CD14-positive monocyte (primary cell): ENCODE results near the gene RHOF. TPM values are rescaled to one million over a fixed set of nuclear protein-coding genes. Genes with fewer than 3 reads are reported as not detected.

Source experiments
- DNase-seq, 3 donors: peaks; one replicate each; pipeline ENCODE4 v3.0.0-alpha.2; 2011 to 2022
- H2AFZ ChIP-seq: 2 replicates; pipeline ENCODE4 v1.6.0; 2012; ENCODE audit warnings: mild to moderate bottlenecking, low read depth, low read length, inconsistent platforms; ENCODE audit not compliant: insufficient read depth, poor library complexity, severe bottlenecking
- H3K27ac ChIP-seq, 2 donors: 1 replicate in 1 of 2; 2 replicates in 1 of 2; pipeline ENCODE4 v1.5.1; 2012 to 2013; ENCODE audit warnings: low read length in 2 of 2, control low read depth in 1 of 2, inconsistent platforms in 1 of 2, low read depth in 1 of 2, mild to moderate bottlenecking in 1 of 2
- H3K27me3 ChIP-seq, 2 donors: one replicate each; pipeline versions ENCODE4 v1.6.0 to v1.6.1; 2011 to 2013; ENCODE audit warnings: low read length in 2 of 2; ENCODE audit not compliant: control insufficient read depth in 2 of 2, insufficient read depth in 2 of 2
- H3K36me3 ChIP-seq, 2 donors: replicated peaks in 1 of 2; 1 replicate in 1 of 2; 2 replicates in 1 of 2; pipeline versions ENCODE4 v1.5.1 to v1.6.1; 2012 to 2013; ENCODE audit warnings: low read length in 2 of 2, control low read depth in 1 of 2, inconsistent platforms in 1 of 2, mild to moderate bottlenecking in 1 of 2; ENCODE audit not compliant: insufficient read depth in 2 of 2, control insufficient read depth in 1 of 2
- H3K4me1 ChIP-seq, 2 donors: 1 replicate in 1 of 2; 2 replicates in 1 of 2; pipeline versions ENCODE4 v1.5.1 to v1.6.1; 2012 to 2013; ENCODE audit warnings: low read length in 2 of 2, control low read depth in 1 of 2, inconsistent platforms in 1 of 2, mild to moderate bottlenecking in 1 of 2, moderate library complexity in 1 of 2; ENCODE audit not compliant: insufficient read depth in 2 of 2, control insufficient read depth in 1 of 2
- H3K4me2 ChIP-seq: replicated peaks from 2 replicates; pipeline ENCODE3; 2012; ENCODE audit warnings: low read length, moderate library complexity, mild to moderate bottlenecking; ENCODE audit not compliant: poor library complexity, severe bottlenecking; ENCODE audit errors: extremely low read depth
- H3K4me3 ChIP-seq, 3 experiments: fragments of 200-600 bp in 1 of 3; sonication (generic) in 1 of 3; replicated peaks in 1 of 3; 1 replicate in 2 of 3; 2 replicates in 1 of 3; pipeline ENCODE4 v1.5.1; 2011 to 2013; ENCODE audit warnings: low read length in 3 of 3, mild to moderate bottlenecking in 3 of 3, control low read depth in 2 of 3, low read depth in 2 of 3, inconsistent platforms in 1 of 3, moderate library complexity in 1 of 3
- H3K79me2 ChIP-seq: 2 replicates; pipeline ENCODE4 v1.6.0; 2012; ENCODE audit warnings: mild to moderate bottlenecking, control low read depth, inconsistent platforms, low read length, moderate library complexity; ENCODE audit not compliant: insufficient read depth
- H3K9ac ChIP-seq: 2 replicates; pipeline ENCODE4 v1.6.0; 2017; ENCODE audit warnings: low read length, mild to moderate bottlenecking; ENCODE audit not compliant: insufficient read depth, poor library complexity, severe bottlenecking
- H3K9me3 ChIP-seq, 2 donors: replicated peaks in 1 of 2; 1 replicate in 1 of 2; 2 replicates in 1 of 2; pipeline versions ENCODE4 v1.5.1 to v1.6.1; 2012 to 2013; ENCODE audit warnings: low read length in 2 of 2, control low read depth in 1 of 2; ENCODE audit not compliant: control insufficient read depth in 1 of 2, insufficient read depth in 1 of 2
- H4K20me1 ChIP-seq: 2 replicates; pipeline ENCODE4 v1.6.0; 2012; ENCODE audit warnings: mild to moderate bottlenecking, low read length, control low read depth, moderate library complexity; ENCODE audit not compliant: insufficient read depth
- H3K27ac Mint-ChIP-seq, 7 donors: one replicate each; pipeline ENCODE4 v1.8.0; 2020; ENCODE audit warnings: mild to moderate bottlenecking in 7 of 7, mixed read lengths in 7 of 7, moderate library complexity in 6 of 7, inconsistent platforms in 2 of 7
- H3K27me3 Mint-ChIP-seq, 3 donors: one replicate each; pipeline ENCODE4 v1.8.0; 2021 to 2022; ENCODE audit warnings: low read depth in 3 of 3, mild to moderate bottlenecking in 3 of 3, mixed read lengths in 3 of 3, moderate library complexity in 3 of 3, inconsistent platforms in 1 of 3
- H3K36me3 Mint-ChIP-seq, 2 donors: one replicate each; pipeline ENCODE4 v1.8.0; 2020; ENCODE audit warnings: mixed read lengths in 2 of 2, inconsistent platforms in 1 of 2, mild to moderate bottlenecking in 1 of 2
- H3K4me1 Mint-ChIP-seq: one replicate; pipeline ENCODE4 v1.8.0; 2020; ENCODE audit warnings: mild to moderate bottlenecking, mixed read lengths
- H3K4me3 Mint-ChIP-seq, 2 donors: one replicate each; pipeline ENCODE4 v1.8.0; 2020; ENCODE audit warnings: mild to moderate bottlenecking in 2 of 2, mixed read lengths in 2 of 2, moderate library complexity in 1 of 2
- H3K9me3 Mint-ChIP-seq, 7 donors: one replicate each; pipeline ENCODE4 v1.8.0; 2020 to 2022; ENCODE audit warnings: mixed read lengths in 7 of 7, mild to moderate bottlenecking in 6 of 7, moderate library complexity in 6 of 7, inconsistent platforms in 2 of 7
- WGBS: methylation state at CpG from one replicate; pipeline ENCODE4 v1.1.5; 2013; ENCODE audit warnings: missing lambda C conversion rate; ENCODE audit not compliant: insufficient coverage; 5-methylcytosine and 5-hydroxymethylcytosine counted together
- intact Hi-C, 2 donors: fragments of 100-400 bp; cut with micrococcal nuclease; formaldehyde crosslinking; loops; one replicate each; pipeline versions ENCODE4 v1.15.0 to v1.15.1; 2023
- polyA plus RNA-seq, 3 donors: library from polyadenylated mRNA; depleted of rRNA in 1 of 3; unstranded in 2 of 3; stranded (reverse) in 1 of 3; fragments of 300-500 nt in 2 of 3; fragments of >200 nt in 1 of 3; fragmentation: Illumina TruSeq in 2 of 3; gene quantifications; 1 replicate in 2 of 3; 2 replicates in 1 of 3; pipeline ENCODE4 v1.2.3, GENCODE V29; 2012 to 2021
- TF ChIP-seq, protein P1 (sequence below): fragments of 200-600 bp; IDR thresholded peaks from one replicate; pipeline ENCODE4 v1.8.0; 2022; ENCODE audit warnings: antibody characterized with exemption, mild to moderate bottlenecking

Gene RHOF
- polyA plus RNA-seq, 3 donors = 7.1 to 25.9 (median 13.6) TPM

- WGBS = 24% methylated on average over 3 of the region's 6 CpGs
- no peaks in the 10 kb centered on the region for H3K9me3 Mint-ChIP-seq
- TF ChIP-seq, protein P1, sequence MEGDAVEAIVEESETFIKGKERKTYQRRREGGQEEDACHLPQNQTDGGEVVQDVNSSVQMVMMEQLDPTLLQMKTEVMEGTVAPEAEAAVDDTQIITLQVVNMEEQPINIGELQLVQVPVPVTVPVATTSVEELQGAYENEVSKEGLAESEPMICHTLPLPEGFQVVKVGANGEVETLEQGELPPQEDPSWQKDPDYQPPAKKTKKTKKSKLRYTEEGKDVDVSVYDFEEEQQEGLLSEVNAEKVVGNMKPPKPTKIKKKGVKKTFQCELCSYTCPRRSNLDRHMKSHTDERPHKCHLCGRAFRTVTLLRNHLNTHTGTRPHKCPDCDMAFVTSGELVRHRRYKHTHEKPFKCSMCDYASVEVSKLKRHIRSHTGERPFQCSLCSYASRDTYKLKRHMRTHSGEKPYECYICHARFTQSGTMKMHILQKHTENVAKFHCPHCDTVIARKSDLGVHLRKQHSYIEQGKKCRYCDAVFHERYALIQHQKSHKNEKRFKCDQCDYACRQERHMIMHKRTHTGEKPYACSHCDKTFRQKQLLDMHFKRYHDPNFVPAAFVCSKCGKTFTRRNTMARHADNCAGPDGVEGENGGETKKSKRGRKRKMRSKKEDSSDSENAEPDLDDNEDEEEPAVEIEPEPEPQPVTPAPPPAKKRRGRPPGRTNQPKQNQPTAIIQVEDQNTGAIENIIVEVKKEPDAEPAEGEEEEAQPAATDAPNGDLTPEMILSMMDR = no peak
- Histone ChIP-seq H3K9me3 (no peaks in the 10 kb centered on the region), H3K4me3 (no peak overlapping the region), H2AFZ (no peak overlapping the region), H3K4me2 (no peak overlapping the region), H4K20me1 (peaks cover 4% of the 10 kb centered on the region), H3K27me3 (no peaks in the 10 kb centered on the region), H3K79me2 (peaks cover 20% of the 10 kb centered on the region), H3K9ac (no peak overlapping the region), H3K36me3 (no peaks in the 10 kb centered on the region), H3K4me1 (peaks cover 62 to 68% of the 10 kb centered on the region in 2 donors), H3K27ac (peak overlapping the region; percentile 2 to 57)
- peak; percentile 70 to 83 (median 71) for DNase-seq
- H3K36me3 Mint-ChIP-seq = peaks cover 18 to 22% of the 10 kb centered on the region in 2 donors
- peak overlapping the region; percentile 16 to 47 for H3K4me3 Mint-ChIP-seq
- H3K27ac Mint-ChIP-seq = peak overlapping the region; percentile 81 to 100 (median 87)
- peaks cover 0 to 3% (median 0%) of the 10 kb centered on the region in 3 donors for H3K27me3 Mint-ChIP-seq
- intact Hi-C loops = no loop called here
- peaks cover 81% of the 10 kb centered on the region for H3K4me1 Mint-ChIP-seq
Measured at GRCh38 chr12:121786440-121786825, 7.1 kb downstream of the RHOF start.

GRCh38 chr12:121784460-121784859 lies 9.0 kb downstream of the RHOF start:
- H3K9me3 Mint-ChIP-seq = no peaks in the 10 kb centered on the region
- H3K36me3 Mint-ChIP-seq = peaks cover 33 to 35% of the 10 kb centered on the region in 2 donors
- Histone ChIP-seq H3K79me2 (peaks cover 17% of the 10 kb centered on the region), H3K9me3 (no peaks in the 10 kb centered on the region), H4K20me1 (peaks cover 13% of the 10 kb centered on the region), H3K9ac (no peak overlapping the region), H3K4me1 (peaks cover 43 to 53% of the 10 kb centered on the region in 2 donors), H3K27me3 (no peaks in the 10 kb centered on the region), H2AFZ (no peak overlapping the region), H3K36me3 (peaks cover 13 to 19% of the 10 kb centered on the region in 2 donors), H3K4me3 (no peak overlapping the region), H3K27ac (no peak overlapping the region), H3K4me2 (no peak overlapping the region)
- peaks cover 0 to 2% (median 0%) of the 10 kb centered on the region in 3 donors for H3K27me3 Mint-ChIP-seq
- peak overlapping the region in 2 of 7 donors; percentile 50 to 68 for H3K27ac Mint-ChIP-seq
- no peak overlapping the region for H3K4me3 Mint-ChIP-seq
- H3K4me1 Mint-ChIP-seq = peaks cover 64% of the 10 kb centered on the region
- DNase-seq = peak in 1 of 3 donors; percentile 78
- 100% methylated on average over 1 of the region's 6 CpGs for WGBS
- intact Hi-C loops = no loop called here
- TF ChIP-seq, protein P1 = no peak
